ENCODE results near the gene SOCS1.

Gene SOCS1

DNA sequence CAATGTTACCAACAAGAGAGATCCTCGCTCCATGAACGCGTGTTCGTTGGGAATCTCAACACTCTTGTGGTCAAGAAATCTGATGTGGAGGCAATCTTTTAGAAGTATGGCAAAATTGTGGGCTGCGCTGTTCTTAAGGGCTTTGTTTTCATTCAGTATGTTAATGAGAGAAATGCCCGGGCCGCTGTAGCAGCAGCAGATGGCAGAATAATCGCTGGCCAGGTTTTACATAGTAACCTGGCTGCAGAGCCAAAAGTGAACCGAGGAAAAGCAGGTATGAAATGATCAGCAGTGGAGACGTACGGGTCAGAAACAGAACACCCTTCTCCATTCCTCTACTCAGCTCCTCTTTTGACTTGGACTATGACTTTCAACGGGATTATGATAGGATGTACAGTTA lies 13.3 kb downstream of the SOCS1 start:
- no peak for DNase-seq

DNA sequence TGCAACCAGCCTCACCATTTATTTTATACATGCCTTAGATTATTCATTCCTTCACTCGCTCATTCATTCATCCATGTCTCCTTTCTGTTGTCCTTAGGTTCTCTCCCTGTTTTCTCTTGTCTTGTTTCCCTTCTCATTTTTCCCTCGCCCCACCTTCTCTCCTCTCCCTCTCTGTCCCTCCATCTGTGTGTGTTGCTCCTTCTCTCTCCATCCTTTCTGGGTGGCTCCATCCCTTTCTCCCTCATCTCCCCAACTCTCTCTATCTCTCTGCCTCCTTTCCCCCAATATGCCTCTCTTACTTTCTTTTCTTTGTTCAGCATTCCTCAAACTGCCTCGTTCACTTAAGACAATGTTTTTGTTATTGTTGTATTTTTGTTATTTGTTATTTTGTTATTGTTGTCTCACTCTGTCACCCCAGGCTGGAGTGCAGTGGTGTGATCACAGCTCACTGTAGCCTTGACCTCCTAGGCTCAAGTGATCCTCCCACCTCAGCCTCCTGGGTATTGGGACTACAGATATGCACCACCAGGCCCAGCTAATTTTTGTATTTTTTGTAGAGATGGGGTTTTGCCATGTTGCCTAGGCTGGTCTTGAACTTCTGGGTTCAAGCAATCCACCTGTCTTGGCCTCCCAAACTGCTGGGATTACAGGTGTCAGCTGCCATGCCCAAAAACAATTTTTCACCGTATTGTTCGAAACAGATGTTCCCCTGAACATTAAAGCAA lies 14.4 kb downstream of the SOCS1 start:
- no peak for DNase-seq

DNA sequence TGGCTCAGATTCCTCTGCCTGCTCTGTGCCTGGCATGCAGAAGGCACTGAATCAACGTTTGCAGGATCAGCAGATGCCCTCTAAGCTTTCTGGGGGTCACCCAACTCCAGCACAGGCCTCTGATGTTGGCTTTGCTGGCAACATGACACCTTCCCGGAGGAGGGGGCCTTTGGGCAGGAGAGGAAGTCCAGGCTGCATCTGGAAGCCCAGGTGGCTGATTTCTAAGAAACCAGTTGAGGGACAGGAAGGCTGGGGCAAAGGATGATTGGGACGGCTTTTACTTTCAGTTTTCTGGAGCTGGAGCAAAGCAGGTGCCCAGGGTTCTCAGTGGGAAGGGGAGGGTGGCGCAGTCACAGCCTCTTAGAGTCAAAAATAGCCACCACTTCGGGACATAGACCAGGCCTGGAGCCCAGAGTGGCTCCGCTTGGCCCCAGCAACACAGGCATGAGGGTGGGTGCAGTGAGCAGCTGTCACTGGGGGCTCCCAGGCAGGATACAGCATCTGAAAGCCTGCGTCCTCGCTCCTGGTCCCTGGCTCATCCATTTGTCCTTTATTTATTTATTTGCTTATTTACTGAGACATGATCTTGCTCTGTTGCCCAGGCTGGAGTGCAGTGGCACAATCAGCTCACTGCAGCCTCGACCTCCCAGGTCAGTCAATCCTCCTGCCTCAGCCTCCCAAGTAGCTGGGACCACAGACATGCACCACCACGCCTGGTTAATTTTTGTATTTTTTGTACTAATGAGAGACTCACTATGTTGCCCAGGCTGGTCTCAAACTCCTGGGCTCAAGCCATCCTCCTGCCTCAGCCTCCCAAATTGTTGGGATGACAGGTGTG lies 15.1 kb downstream of the SOCS1 start:
- DNase-seq: no peak

DNA sequence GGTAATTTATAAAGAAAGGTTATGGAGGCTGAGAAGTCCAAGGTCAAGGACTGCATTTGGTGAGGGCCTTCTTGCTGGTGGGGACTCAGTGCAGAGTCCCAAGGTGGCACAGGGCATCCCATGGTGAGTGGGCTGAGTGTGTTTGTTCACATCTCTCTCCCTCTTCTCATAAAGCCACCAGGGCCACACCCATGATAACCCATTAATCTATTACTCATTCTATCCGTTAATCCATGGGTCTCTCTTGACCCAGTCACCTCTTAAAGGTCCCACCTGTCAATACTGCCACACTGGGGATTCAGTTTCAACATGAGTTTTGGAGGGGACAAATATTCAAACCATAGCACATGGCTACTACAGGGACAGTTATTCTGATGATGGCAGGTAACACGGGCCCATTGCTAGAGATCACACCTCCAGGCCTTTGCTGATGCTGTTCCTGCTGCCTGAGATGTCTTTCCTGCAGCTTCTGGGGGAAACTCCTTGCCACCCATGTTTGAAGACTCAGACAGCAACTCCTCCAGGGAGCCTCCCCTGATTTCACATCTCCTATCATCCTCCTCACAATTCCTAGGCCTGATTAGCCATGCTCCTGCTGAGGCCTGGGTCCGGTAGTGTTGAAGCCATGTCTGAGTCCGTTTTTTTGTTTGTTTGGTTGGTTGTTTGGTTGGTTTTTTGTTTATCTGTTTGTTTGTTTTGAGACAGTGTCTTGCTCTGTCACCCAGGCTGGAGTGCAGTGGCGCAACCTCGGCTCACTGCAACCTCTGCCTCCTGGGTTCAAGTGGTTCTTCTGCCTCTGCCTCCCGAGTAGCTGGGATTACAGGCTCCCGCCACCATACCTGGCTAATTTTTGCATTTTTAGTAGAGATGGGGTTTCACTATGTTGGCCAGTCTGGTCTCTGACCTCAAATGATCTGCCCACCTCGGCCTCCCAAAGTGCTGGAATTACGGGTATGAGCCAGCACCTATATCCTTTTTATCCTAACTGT lies 16.1 kb downstream of the SOCS1 start:
- no peak for DNase-seq

DNA sequence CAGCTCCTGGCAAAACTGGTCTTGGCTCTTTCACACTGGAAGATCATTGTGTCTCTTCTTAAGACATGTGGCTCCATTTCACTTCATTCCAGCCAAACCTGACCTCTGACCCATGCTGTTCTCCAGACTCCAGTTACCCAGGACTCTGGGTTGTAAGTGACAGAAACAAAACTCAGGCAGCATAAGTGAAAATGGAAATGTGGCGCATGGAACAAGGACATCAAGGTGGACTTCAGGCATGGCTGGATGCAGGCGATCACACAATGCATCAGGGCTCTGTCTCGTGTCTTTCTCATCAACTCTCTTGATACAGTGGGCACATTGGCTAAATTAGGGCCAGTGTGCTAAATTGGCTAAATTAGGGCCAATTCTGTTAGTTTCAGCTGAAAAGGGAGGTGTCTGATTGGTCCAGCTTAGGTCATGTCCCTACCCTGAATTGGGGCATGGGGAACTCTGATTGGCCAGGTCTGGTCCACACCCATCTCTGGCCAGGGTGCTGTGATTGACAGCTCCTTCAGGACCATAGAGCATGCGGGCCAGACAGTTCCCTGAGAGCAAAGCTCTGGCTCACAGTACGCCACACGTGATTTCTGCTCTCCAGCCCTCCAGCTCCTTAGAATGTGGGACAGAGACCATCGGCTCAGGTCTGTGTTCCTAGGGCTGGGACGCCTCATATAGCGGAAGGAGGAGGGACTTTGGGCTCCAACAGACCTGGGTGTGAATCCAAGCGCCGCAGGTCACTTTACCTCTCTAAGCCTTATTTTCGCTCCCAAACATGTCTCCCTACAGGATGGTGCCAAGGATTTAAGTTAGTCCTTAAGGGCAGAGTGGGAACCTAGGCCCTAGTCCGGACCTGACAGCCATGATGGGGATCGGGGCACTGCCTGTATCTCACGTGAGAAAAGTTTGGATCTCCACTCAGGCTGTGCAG lies 17.5 kb downstream of the SOCS1 start:
- no peak for DNase-seq

DNA sequence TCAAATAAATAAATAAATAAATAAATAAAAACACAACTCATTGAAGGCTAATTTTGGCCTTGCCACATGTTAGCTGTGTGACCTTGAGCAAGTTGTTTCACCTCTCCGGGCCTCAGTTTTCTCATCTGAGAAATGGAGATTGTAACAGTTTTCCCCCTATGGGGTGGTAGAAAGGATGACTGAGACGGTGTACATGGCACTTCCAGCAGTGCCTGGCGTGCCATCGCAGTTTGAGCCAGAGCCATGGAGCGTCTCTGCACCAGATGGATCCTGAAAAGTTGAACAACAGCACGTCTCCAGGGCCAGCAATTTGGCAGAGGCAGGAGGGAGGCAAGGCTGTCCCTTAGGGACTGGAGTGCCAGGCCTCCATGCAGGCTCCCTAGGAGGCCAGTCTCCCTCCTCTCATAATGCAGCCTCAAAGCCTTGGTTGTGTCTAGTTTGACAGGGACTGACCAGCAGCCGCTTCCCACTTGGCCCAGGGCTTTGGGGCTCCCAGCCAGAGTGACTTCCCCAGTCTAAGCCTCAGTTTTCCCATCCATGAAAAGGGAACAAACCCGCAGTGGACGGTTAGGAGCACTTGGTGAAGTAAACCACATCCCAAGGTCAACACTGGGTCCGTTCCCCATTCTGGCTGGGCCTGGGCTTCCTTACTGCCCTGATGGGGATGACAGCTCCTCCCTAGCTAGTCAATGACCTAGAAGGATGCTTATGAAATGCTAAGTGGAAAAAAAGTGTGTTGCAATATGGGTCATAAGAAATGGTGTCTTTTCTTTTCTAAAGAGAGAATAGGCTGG lies 19.3 kb downstream of the SOCS1 start:
- no peak for DNase-seq

DNA sequence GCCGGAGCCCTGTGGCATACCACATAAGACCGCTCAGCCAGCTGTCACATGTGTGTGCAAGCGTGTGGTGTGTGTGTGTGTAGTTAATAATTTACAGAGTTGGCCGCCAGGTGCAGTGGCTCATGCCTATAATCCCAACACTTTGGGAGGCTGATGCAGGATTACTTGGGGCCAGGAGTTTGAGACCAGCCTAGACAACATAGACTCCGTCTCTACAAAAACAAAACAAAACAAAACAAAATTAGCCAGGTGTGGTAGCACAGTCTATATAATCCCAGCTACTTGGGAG lies 20.4 kb downstream of the SOCS1 start:
- no peak for DNase-seq

DNA sequence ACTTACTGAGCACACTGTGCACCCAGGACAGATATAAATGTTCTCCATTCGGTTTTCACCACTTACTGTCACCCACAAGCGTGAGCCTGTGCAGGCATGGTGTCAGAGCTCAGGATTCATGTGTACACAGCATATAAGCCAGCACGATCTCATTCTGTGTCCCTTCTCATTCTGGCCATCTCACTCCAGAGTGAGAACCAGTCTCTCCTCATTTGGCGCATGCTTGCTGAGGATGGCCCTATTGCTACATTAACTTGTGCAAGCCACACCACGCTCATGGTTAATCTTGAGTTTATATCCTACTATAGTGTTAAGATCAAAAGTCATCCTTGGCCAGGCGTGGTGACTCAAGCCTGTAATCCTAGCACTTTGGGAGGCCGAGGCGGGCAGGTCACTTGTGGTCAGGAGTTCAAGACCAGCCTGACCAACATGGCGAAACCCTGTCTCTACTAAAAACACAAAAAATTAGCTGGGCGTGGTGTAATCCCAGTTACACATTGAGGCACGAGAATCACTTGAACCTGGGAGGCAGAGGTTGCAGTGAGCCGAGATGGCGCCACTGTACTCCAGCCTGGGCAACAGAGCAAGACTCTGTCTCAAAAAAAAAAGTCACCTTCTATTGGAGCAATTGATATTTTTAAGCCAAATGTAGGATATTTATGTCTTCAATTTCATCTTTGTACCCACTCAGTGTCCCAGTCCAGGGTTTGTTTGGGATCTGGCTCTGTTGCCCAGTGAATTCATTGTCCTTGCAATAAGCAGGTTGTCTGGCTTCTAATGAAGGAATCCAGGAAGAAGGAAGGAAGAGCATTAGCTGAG lies 20.9 kb downstream of the SOCS1 start:
- DNase-seq: no peak

DNA sequence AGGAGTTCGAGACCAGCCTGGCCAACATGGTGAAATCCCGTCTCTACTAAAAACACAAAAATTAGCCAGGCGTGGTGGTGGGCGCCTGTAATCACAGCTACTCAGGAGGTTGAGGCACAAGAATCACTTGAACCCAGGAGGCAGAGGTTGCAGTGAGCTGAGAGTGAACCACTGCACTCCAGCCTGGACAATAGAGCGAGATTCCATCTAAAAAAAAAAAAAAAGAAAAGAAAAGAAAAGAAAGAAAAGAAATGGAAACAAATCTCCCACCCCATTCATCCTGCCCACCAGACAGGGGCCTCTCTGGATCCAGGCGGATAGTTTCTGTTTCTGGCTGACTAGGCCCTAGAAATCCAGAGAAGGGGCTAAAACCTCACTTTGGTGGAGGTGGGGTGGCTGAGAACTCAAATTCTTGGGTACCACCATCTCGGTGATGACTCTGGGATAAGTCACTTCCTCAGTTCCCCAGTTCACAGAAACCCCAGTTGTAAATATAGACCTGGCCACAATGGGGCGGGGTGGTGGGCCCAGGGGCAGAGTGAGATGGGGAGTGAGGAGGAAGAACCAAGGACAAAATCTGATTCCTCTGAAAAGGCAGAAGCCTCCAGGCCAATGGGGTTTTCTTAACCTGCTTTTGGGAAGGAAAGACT lies 22.2 kb downstream of the SOCS1 start:
- no peak for DNase-seq

DNA sequence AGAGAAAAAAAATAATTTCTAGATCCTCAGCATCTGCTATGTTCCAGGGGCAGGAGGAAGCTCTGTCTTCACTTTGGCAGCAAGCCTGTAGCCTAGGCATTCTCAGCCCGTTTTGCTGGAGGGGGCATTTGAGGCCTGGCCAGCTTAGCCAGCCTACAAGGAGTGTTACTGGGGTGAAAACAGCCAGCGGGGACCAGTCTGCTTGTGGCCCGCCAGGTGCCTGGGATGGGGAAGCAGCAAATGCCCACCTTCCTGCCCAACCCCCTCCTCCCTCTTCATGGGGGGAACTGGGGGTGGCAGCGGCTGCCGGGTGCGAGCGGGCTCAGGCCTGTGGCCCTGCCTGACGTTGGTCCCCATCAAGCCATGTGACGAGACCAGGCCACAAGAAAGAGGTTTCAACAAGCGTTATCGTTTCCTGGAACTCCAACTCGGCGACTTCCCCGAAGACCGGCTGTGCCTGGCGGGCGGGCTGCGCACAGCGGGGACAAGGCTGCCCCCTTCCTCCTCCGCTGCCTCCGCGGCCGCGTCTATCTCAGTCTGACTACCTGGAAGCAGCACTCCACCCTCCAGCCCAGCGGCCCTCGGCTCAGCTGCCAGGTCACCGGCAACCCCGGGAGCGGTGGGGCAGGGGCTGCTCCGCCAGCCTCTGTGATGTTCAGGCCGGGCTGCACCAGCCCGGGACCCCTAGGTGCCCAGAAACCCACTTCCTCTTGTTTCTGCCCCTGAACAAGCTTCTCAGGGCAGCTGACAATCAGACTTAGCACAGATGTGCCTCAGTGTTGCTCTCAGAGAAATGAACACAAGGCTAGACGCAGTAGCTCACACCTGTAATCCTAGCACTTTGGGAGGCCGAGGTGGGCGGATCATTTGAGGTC lies 22.9 kb downstream of the SOCS1 start:
- no peak for DNase-seq

DNA sequence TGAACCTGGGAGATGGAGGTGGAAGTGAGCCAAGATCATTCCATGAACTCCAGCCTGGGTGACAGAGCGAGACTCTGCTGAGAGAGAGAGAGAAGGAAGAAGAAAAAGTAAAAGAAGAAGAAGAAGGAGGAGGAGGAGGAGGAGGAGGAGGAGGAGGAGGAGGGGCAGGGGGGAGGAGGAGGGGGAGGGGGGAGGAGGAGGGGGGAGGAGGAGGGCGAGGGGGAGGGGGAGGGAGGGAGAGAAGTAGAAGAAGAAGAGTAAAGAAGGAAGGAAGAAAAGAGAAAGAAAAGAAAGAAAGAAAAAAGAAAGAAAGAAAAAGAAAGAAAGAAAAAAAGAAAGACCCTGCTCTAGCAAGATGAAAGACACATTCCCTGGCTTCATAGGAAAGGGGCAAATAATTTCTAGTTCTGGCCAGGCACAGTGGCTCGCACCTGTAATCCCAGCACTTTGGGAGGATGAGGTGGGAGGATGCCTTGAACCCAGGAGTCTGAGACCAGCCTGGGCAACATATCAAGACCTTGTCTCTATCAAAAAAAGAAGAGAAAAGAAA lies 23.6 kb downstream of the SOCS1 start:
- no peak for DNase-seq

DNA sequence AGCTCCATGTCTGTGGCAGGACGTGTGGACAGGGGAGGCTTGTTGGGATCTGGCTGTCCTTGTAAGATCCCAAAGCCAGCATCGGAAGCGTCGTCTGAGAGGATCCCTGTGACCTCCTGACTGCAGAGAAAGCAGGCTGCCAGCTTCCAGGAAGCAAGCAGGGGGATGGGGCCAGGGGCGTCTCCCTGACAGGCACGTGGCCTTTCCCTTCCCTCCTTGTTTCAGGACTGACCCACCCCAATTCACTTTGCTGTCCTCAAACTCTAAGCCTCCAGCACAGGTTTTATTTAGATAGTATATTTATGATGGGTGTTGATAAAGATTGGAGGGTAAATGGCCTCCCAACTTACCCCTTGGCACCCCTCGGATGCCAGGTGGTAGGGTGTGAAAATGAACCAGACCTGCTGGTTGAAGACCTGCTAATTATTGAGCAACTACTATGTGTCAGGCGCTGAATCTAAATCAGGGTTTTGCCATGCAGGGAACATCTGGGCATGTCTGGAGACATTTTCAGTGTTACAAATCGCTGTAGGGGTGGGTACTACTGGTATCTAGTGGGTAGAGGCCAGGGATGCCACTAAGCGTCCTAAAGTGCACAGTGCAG lies 24.5 kb downstream of the SOCS1 start:
- DNase-seq: no peak

DNA sequence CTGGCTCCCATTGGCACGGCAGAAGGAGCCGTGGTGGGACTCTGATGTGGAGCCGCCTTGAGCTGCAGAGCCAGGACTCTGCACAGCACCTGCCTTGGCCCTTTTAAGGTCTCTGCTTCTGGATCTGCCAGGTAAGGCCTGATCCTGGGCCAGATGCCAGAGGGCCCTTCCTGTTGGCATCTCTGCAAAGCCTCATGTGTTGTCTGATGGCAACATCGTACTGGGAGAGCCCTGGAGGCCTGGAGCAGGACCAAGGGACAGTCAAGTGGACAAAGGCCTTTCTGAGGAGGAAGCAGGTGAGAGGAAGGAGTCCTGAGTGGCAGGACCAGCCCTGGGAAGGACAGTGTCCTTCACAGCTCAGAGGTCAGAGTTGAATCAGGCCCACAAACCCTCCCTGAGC lies 26.1 kb downstream of the SOCS1 start:
- DNase-seq: no peak

DNA sequence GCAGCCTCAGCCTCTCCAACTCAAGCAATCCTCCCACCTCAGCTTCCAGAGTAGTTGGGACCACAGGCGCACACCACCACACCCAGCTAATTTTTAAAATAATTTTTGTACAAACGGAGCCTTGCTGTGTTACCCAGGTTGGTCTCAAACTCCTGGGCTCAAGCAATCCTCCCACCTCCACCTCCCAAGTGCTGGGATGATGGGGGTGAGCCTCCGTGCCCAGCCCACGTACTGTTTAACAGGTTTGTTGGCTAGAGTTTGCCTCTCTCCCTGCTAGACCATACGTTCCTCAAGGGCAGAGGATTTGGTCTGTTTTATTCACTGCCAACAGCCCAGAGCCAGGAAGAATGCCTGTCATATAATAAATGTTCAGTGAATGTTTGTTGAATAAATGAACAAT lies 26.6 kb downstream of the SOCS1 start:
- no peak for DNase-seq

DNA sequence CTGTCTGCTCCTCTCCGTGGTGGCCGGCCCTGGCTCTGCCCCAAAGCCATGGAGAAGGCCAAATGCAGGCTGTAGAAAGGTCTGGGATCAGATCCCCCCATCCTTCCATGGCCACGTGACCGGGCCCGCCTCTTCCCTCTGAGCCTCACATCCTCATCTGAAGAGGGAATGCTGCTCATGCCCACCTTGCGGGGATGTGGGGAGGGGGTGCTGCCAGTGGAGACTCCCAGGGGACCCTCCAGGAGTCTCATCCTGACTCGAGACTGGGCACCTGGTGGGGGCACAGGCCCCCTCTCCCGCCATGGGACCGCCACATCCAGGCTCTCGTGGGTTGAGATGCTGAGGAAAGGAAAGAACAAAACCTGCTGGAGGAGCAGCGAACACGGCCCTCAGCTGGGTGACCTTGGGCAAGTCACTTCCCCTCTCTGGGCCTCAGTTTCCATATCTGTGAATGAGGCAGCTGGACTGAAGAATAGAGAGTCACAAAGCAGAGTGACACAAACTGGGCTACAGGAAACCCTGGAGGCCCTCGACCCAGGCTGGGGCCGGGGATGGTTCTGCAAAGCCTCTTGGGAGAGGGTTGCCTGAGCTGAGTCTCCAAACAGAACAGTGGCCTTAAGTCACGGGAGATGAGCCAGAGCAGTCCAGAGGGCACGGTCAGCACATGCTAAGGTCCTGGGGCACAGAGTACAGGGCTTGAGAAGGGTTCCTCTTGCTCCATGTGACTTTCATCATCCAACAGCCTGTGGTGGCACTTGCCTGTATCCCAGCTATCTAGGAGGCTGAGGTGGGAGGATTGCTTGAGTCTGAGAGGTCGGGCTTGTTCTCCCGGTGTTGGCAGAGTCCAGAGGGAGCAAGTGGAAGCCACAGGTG lies 30.1 kb downstream of the SOCS1 start:
- DNase-seq: no peak

DNA sequence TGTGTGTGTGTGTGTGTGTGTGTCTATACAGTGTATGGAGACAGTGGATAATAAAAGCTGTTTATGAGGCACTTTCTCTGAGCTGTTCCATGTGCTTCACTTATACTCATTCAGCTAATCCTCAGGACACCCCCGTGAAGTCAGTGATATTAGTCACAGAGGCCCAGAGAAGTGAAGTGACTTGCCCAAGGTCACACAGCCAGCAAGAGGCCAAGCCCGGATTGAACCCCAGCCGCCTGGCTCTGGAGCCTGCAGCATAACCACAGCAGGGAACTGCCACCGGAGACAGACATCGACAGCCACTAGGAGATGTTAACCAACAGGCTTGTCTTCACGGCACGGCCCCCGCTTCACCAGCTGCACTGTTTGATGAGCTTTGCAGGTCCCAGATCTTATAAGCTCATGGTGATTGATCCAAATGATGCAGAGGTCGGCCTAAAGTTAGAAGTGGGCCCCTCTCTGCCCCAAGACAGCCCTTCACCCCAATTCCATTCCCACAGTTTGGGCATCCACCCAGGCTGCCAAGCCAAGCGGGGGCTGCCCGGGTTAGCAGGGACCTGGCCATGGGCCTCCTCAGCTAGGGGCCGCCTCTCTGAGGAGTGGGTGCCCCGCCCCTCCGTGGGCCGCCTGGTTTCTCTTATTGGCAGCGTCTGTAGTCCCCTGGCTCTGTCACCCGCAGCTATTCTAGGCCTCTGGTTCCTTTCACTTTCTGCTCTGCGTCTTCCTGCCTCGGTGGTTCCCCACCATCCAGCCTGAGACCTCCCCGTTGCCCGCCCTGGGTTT lies 30.9 kb downstream of the SOCS1 start:
- DNase-seq: no peak

Measured in NCI-H187 treated with DMSO at 0.1 percent for 48 hours (cell line).